K562 (cell line): ENCODE results near the gene RACK1. TPM values are rescaled to one million over a fixed set of nuclear protein-coding genes. Genes with fewer than 3 reads are reported as not detected.

Experiments used
- ATAC-seq: fragments of 200-7000 bp; cut with Tn5 transposase; 3 replicates; pipeline ENCODE4 v1.9.1; 2020; ENCODE audit warnings: moderate library complexity
- BruUV-seq: library from RNA; stranded (reverse); fragments of 400-500 nt; replicated peaks from 2 replicates; lab custom pipeline; 2021; lab: Mats Ljungman, UMichigan
- CTCF ChIA-PET: fragments of 300-600 bp; formaldehyde crosslinking; extraction: SDS; loops from one replicate; lab custom pipeline; 2021; ENCODE audit warnings: low intra/inter-chr PET ratio; lab: Yijun Ruan, JAX
- POLR2A ChIA-PET: fragments of 300-600, 350-650 bp; sonication (Branson Sonifier 250); formaldehyde crosslinking; extraction: SDS; loops from one replicate; lab custom pipeline; 2021; ENCODE audit warnings: antibody characterized with exemption, inconsistent platforms; lab: Yijun Ruan, JAX
- DNase-seq, 4 experiments: peaks; one replicate each; pipeline versions ENCODE4 v3.0.0 to v3.0.0-alpha.2; 2011 to 2018; ENCODE audit warnings: low spot score in 3 of 4, mixed read lengths in 3 of 4; ENCODE audit errors: extremely low read depth in 1 of 4
- FAIRE-seq: peaks from 2 replicates; lab custom pipeline; 2011; peaks lifted over from hg19 to GRCh38; lab: Jason Lieb, UNC
- H2AFZ ChIP-seq: 2 replicates; pipeline ENCODE4 v1.6.0; 2011; ENCODE audit warnings: low read depth, low read length, control low read depth, inconsistent platforms
- H3K27ac ChIP-seq: fragments of 200-600 bp; 3 replicates; pipeline ENCODE4 v1.8.0; 2011; ENCODE audit warnings: low read depth, mild to moderate bottlenecking, control low read depth, inconsistent platforms, low read length, moderate library complexity, mixed read lengths; ENCODE audit errors: extremely low read depth
- H3K27me3 ChIP-seq, 2 experiments: fragments of 300-600 bp in 1 of 2; 2 replicates in 1 of 2; 3 replicates in 1 of 2; pipeline versions ENCODE4 v1.6.0 to v1.8.0; 2011; ENCODE audit warnings: inconsistent platforms in 2 of 2, low read length in 2 of 2, mild to moderate bottlenecking in 1 of 2, mixed read lengths in 1 of 2, moderate library complexity in 1 of 2; ENCODE audit not compliant: control insufficient read depth in 2 of 2, insufficient read depth in 2 of 2
- H3K36me3 ChIP-seq: fragments of 300-600 bp; 3 replicates; pipeline ENCODE4 v1.8.0; 2011; ENCODE audit warnings: mild to moderate bottlenecking, low read length, inconsistent platforms; ENCODE audit not compliant: control insufficient read depth, insufficient read depth
- H3K4me1 ChIP-seq, 2 experiments: fragments of 200-600 bp in 1 of 2; replicated peaks in 1 of 2; 2 replicates in 1 of 2; 3 replicates in 1 of 2; pipeline versions ENCODE4 v1.5.1 to v1.8.0; 2011; ENCODE audit warnings: inconsistent platforms in 2 of 2, low read length in 2 of 2, mild to moderate bottlenecking in 1 of 2, mixed read lengths in 1 of 2, moderate library complexity in 1 of 2; ENCODE audit not compliant: control insufficient read depth in 2 of 2, insufficient read depth in 2 of 2
- H3K4me2 ChIP-seq: 2 replicates; pipeline ENCODE4 v1.6.1; 2011; ENCODE audit warnings: low read length, control low read depth, inconsistent platforms, mixed read lengths; ENCODE audit not compliant: insufficient read depth
- H3K4me3 ChIP-seq: fragments of 200-600 bp; sonication (generic), shearing (Covaris generic); 2 replicates; pipeline ENCODE4 v1.5.1; 2016; ENCODE audit warnings: control low read depth, inconsistent platforms
- H3K79me2 ChIP-seq: fragments of 200-600 bp; 3 replicates; pipeline ENCODE4 v1.8.0; 2011; ENCODE audit warnings: low read length, inconsistent platforms; ENCODE audit not compliant: control insufficient read depth, insufficient read depth
- H3K9ac ChIP-seq, 2 experiments: 2 replicates each; pipeline versions ENCODE4 v1.6.0 to v1.6.1; 2011; ENCODE audit warnings: low read depth in 2 of 2, low read length in 2 of 2, control low read depth in 1 of 2, inconsistent platforms in 1 of 2, mild to moderate bottlenecking in 1 of 2, mixed read lengths in 1 of 2; ENCODE audit not compliant: insufficient read depth in 1 of 2
- H3K9me1 ChIP-seq: one replicate; pipeline ENCODE4 v1.6.0; 2011; ENCODE audit warnings: inconsistent platforms, mild to moderate bottlenecking, low read length, moderate library complexity; ENCODE audit not compliant: control insufficient read depth, insufficient read depth
- H3K9me3 ChIP-seq: replicated peaks from 2 replicates; pipeline ENCODE4 v1.5.1; 2011; ENCODE audit warnings: low read depth, low read length, inconsistent platforms; ENCODE audit not compliant: control insufficient read depth, insufficient read depth
- H4K20me1 ChIP-seq: replicated peaks from 2 replicates; pipeline ENCODE4 v1.6.1; 2011; ENCODE audit warnings: low read length, inconsistent platforms, mixed read lengths; ENCODE audit not compliant: control insufficient read depth, insufficient read depth
- ARID1B ChIP-seq: fragments of 450-650 bp; IDR thresholded peaks from 2 replicates; pipeline ENCODE4 v1.6.1; 2016; ENCODE audit warnings: antibody characterized with exemption, mild to moderate bottlenecking, inconsistent platforms
- CAMTA2 ChIP-seq: fragments of 250-450 bp; sonication (Bioruptor Pico); conservative IDR thresholded peaks from 2 replicates; pipeline ENCODE4 v1.5.1; 2022
- CHD1 ChIP-seq: fragments of 200-600 bp; sonication (generic); IDR thresholded peaks from one replicate; pipeline ENCODE4 v1.6.1; 2012; ENCODE audit warnings: mild to moderate bottlenecking, moderate library complexity, low read length, inconsistent platforms
- E2F6 ChIP-seq, 2 experiments: IDR thresholded peaks; 2 replicates each; pipeline ENCODE4 v1.6.1; 2011; ENCODE audit warnings: borderline replicate concordance in 1 of 2, control low read depth in 1 of 2, low read depth in 1 of 2, low read length in 1 of 2, mild to moderate bottlenecking in 1 of 2, mixed read lengths in 1 of 2, moderate library complexity in 1 of 2; ENCODE audit not compliant: insufficient read depth in 1 of 2, insufficient read length in 1 of 2, poor library complexity in 1 of 2, severe bottlenecking in 1 of 2; ENCODE audit errors: extremely low read depth in 1 of 2
- EGR1 ChIP-seq: fragments of 450-650 bp; conservative IDR thresholded peaks from 2 replicates; pipeline ENCODE4 v1.6.1; 2017; ENCODE audit warnings: mild to moderate bottlenecking
- HMGN3 ChIP-seq: IDR thresholded peaks from 2 replicates; pipeline ENCODE4 v1.6.1; 2011; ENCODE audit warnings: borderline replicate concordance, low read depth, mild to moderate bottlenecking, mixed read lengths, low read length; ENCODE audit not compliant: insufficient read length; ENCODE audit errors: extremely low read depth
- L3MBTL2 ChIP-seq: fragments of 450-650 bp; IDR thresholded peaks from 2 replicates; pipeline ENCODE4 v1.6.1; 2016; ENCODE audit warnings: mild to moderate bottlenecking, moderate library complexity
- NKRF ChIP-seq: fragments of 450-650 bp; IDR thresholded peaks from 2 replicates; pipeline ENCODE4 v1.6.1; 2016; ENCODE audit warnings: borderline replicate concordance
- SIN3A ChIP-seq, 2 experiments: fragments of 150-350 bp in 1 of 2; IDR thresholded peaks; 2 replicates each; pipeline ENCODE4 v1.6.1; 2011 to 2016; ENCODE audit warnings: borderline replicate concordance in 2 of 2, low read depth in 2 of 2, low read length in 2 of 2, mild to moderate bottlenecking in 2 of 2, moderate library complexity in 2 of 2; ENCODE audit not compliant: control insufficient read depth in 1 of 2
- VEZF1 ChIP-seq: fragments of 200-800 bp; sonication (Bioruptor generic); IDR thresholded peaks from 2 replicates; pipeline ENCODE4 v1.6.1; 2017; ENCODE audit warnings: missing genetic modification characterization, missing compliant biosample characterization
- ZFP91 ChIP-seq: sonication (generic); formaldehyde crosslinking; IDR thresholded peaks from 2 replicates; pipeline ENCODE4 v1.8.0; 2022; ENCODE audit warnings: mild to moderate bottlenecking, missing genetic modification reagents
- WGBS: fragments of 100-300 bp; shearing (Covaris generic); methylation state at CpG from one replicate; pipeline ENCODE4 v1.1.6; 2016; ENCODE audit warnings: low coverage, mixed read lengths; ENCODE audit not compliant: insufficient coverage; ENCODE audit errors: missing lambda C conversion rate; 5-methylcytosine and 5-hydroxymethylcytosine counted together
- in situ Hi-C: fragments of 300-500 bp; cut with MboI; formaldehyde crosslinking; loops from 4 replicates; pipeline ENCODE4 v1.15.0; 2018; ENCODE audit warnings: inconsistent platforms, mixed read lengths
- intact Hi-C: fragments of 100-400 bp; cut with micrococcal nuclease; formaldehyde crosslinking; loops from 2 replicates; pipeline ENCODE4 v1.14.2; 2022
- polyA plus RNA-seq, 8 experiments: library from polyadenylated mRNA; depleted of rRNA in 4 of 8; stranded (reverse) in 5 of 8; unstranded in 3 of 8; fragments of >200 nt; fragmentation: Nextera tagmentation in 2 of 8; fragmentation: Illumina TruSeq in 1 of 8; extraction: Ambion mirVana in 2 of 8; extraction: Trizol in 1 of 8; gene quantifications; 2 replicates each; pipeline versions ENCODE4 v1.2.1 to v1.2.3, GENCODE V29; 2011 to 2014; ENCODE audit warnings: inconsistent platforms in 1 of 8, missing spikeins in 1 of 8
- total RNA-seq, 7 experiments: library from RNA; depleted of rRNA in 6 of 7; stranded (reverse); fragments of >200 nt in 6 of 7; fragmentation: Illumina TruSeq in 2 of 7; extraction: Trizol in 2 of 7; gene quantifications; 2 replicates each; pipeline versions ENCODE4 v1.2.1 to v1.2.3, GENCODE V29; 2011 to 2021; ENCODE audit warnings: low replicate concordance in 1 of 7

Gene RACK1
- total and polyA plus RNA-seq, 9 of the 15 experiments (the other 6 are each of a cell fraction or from before 2014, with no cell fraction given) = 2,303 to 5,311 (median 3,833) TPM

- H3K4me1 ChIP-seq = peaks cover 24 to 68% of the 10 kb centered on the region in 2 experiments; a peak in 4 of 5 replicates
- H3K9me3 ChIP-seq = no peaks in the 10 kb centered on the region
- peak overlapping the region; percentile 67 for H3K4me3 ChIP-seq
- WGBS = 22% methylated on average over 10 of the region's 12 CpGs
- POLR2A ChIA-PET = interaction anchor here (0.6 to 6.7 kb wide), 11 partner anchors 8 to 52 kb away, joined by 3 to 69 read pairs (median 5); partner anchors contain the start of genes RACK1 and TRIM7
- no peak for FAIRE-seq
- no peaks in the 10 kb centered on the region for H3K9me1 ChIP-seq
- no peaks in the 10 kb centered on the region for H3K27me3 ChIP-seq
- H3K9ac ChIP-seq = peak overlapping the region; percentile 95 to 96
- TSS peak; percentile 71 for BruUV-seq
- H3K4me2 ChIP-seq = peak overlapping the region; percentile 83
- ATAC-seq = no peak
- H4K20me1 ChIP-seq = 0 out of 2 replicates have a peak, but pooled peaks cover 3% of the 10 kb centered on the region
- H3K79me2 ChIP-seq = peaks cover 13% of the 10 kb centered on the region
- 0 out of 2 replicates have a peak, but pooled peaks have one; percentile 4 for TF ChIP-seq EGR1
- 0 out of 2 replicates have a peak, but pooled peaks have one; percentile 32 for TF ChIP-seq CAMTA2
- TF ChIP-seq HMGN3 = no peak
- TF ChIP-seq SIN3A (IDR thresholded peaks at IDR 0.05; ENCODE audit: borderline replicate concordance in 2 of 2, control insufficient read depth in 1 of 2, low read depth in 2 of 2, low read length in 2 of 2) = 0 out of 4 replicates have a peak, but pooled peaks of 1 of the 2 experiments have one; percentile 3
- 0 out of 2 replicates have a peak, but pooled peaks have one; percentile 10 for TF ChIP-seq NKRF
- TF ChIP-seq L3MBTL2 = peak; percentile 14; the same call in 1 of the 2 replicates
- TF ChIP-seq ZFP91 (CRISPR knock-in tag) = peak; percentile 69; the same call in 1 of the 2 replicates
- peak; percentile 54 for TF ChIP-seq CHD1
- TF ChIP-seq ARID1B = 0 out of 2 replicates have a peak, but pooled peaks have one; percentile 18
- TF ChIP-seq VEZF1 (CRISPR knock-in tag) = no peak
- TF ChIP-seq E2F6 (IDR thresholded peaks at IDR 0.05; ENCODE audit: borderline replicate concordance in 1 of 2, extremely low read depth in 1 of 2, insufficient read depth in 1 of 2, insufficient read length in 1 of 2, low read depth in 1 of 2, low read length in 1 of 2, poor library complexity in 1 of 2, severe bottlenecking in 1 of 2) = peak in 1 of 2 experiments; percentile 55
- H2AFZ ChIP-seq = peak overlapping the region; percentile 84; the same call in 1 of the 2 replicates
- H3K36me3 ChIP-seq = no peaks in the 10 kb centered on the region; the same call in 2 of the 3 replicates
- H3K27ac ChIP-seq = peak overlapping the region; percentile 91
- CTCF ChIA-PET = interaction anchor here (0.6 kb wide), 1 partner anchor 9 kb away, joined by 3 read pairs; no protein-coding TSS in a partner anchor
- no peak for DNase-seq
- intact Hi-C loops (no loop called here), in situ Hi-C loops (no loop called here)
These were observed 51.2 kb downstream of the RACK1 start for GRCh38 chr5:181192337-181193046.
